Measurements from ENCODE around the gene SBF2.

The SBF2 gene

DNA sequence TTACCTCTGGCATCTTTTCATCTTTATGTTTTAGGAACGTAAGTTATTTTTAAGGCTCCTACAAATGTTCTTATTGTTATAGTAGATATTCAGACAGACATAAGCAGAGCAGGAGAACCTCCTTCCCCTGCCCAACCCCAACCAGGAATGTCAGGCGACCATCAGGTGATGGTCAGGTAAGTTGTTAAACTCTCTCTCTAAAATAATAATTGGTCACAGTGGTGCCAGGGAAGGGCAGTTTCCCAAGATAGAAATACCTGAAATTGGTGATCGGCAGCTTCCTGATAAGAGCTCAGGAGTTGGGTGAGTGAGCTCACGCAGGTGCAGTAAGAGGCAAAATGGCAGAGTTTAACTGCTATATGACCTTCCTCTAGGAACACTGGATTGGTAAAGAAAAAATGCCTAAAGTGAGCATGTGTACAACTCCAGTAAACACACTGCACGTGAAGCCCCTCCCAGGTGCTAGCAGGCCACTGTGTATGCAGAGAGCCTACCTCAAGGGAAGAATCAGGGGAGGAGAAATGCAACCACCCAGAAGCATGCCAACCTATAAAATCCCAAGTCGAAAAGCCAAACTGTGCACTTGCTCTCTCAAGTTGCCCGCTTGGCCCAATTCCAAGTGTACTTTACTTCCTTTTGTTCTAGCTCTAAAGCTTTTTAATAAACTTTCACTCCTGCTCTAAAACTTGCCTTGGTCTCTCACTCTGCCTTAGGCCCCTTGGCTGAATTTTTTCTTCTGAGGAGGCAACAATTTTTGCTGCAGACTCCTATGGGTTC is 273.9 kb downstream of the SBF2 start:
- DNase-seq (ENCODE audit: low read depth): no peak
- no peak for TF ChIP-seq MYC (IDR thresholded peaks at IDR 0.05; ENCODE audit: low read depth, low read length)
- TF ChIP-seq, protein P1, sequence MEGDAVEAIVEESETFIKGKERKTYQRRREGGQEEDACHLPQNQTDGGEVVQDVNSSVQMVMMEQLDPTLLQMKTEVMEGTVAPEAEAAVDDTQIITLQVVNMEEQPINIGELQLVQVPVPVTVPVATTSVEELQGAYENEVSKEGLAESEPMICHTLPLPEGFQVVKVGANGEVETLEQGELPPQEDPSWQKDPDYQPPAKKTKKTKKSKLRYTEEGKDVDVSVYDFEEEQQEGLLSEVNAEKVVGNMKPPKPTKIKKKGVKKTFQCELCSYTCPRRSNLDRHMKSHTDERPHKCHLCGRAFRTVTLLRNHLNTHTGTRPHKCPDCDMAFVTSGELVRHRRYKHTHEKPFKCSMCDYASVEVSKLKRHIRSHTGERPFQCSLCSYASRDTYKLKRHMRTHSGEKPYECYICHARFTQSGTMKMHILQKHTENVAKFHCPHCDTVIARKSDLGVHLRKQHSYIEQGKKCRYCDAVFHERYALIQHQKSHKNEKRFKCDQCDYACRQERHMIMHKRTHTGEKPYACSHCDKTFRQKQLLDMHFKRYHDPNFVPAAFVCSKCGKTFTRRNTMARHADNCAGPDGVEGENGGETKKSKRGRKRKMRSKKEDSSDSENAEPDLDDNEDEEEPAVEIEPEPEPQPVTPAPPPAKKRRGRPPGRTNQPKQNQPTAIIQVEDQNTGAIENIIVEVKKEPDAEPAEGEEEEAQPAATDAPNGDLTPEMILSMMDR (IDR thresholded peaks at IDR 0.05; ENCODE audit: low read depth, low read length): no peak
- TF ChIP-seq, protein P2, sequence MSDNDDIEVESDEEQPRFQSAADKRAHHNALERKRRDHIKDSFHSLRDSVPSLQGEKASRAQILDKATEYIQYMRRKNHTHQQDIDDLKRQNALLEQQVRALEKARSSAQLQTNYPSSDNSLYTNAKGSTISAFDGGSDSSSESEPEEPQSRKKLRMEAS (IDR thresholded peaks at IDR 0.05; ENCODE audit: low read depth, low read length): no peak
- no peak for TF ChIP-seq POLR2A (IDR thresholded peaks at IDR 0.05; ENCODE audit: extremely low read depth, insufficient read length)
- no peak overlapping the region for H3K4me3 ChIP-seq (ENCODE audit: low read depth, low read length)

DNA sequence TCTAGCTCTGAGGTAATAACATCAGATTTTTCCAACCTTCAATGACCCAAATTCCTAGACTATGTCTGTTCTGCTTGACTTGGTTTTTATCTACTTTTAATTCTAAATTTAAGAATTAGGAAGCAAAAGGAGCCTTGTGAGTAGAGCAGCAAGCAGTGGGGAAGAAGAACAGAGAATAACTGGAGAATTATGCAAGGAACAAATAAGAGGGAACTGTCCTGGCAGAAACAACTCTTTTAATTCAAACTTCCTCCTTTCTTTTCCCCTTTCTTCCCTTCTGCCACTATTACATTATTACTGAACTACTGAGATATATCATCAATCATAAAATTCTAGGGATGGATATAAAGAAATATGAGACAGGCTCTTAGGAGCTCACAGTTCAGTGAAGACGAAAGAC is 276.1 kb downstream of the SBF2 start:
- TF ChIP-seq POLR2A (IDR thresholded peaks at IDR 0.05; ENCODE audit: extremely low read depth, insufficient read length) (no peak), MYC (IDR thresholded peaks at IDR 0.05; ENCODE audit: low read depth, low read length) (no peak)

DNA sequence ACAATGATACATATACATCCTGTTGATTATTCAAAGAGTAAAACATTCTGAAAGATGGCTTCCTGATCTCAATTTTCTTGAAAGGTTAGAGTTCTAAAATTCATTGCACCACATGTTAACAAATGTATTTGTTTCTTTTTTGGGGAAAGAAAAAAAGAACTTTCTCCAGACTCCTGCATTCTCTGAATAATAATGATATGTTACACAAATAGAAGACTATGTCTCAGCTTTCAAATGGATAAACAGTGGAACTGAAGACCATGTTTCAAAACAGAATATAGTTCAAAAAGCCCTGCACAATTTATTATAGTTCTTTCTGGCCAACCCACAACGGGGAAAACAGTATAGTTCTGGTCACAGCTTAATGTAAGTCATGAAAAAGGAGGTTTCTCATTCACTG is 277.0 kb downstream of the SBF2 start:
- H3K4me3 ChIP-seq (ENCODE audit: low read depth, low read length): no peak overlapping the region
- TF ChIP-seq, protein P2 (IDR thresholded peaks at IDR 0.05; ENCODE audit: low read depth, low read length): no peak
- TF ChIP-seq, protein P1 (IDR thresholded peaks at IDR 0.05; ENCODE audit: low read depth, low read length): no peak
- TF ChIP-seq POLR2A (IDR thresholded peaks at IDR 0.05; ENCODE audit: extremely low read depth, insufficient read length) (no peak), MYC (IDR thresholded peaks at IDR 0.05; ENCODE audit: low read depth, low read length) (no peak)
- no peak for DNase-seq (ENCODE audit: low read depth)

More for the DNA sequence above, 276.1 kb downstream of the SBF2 start:
- peak; percentile 4 for DNase-seq (ENCODE audit: low read depth)
- no peak overlapping the region for H3K4me3 ChIP-seq (ENCODE audit: low read depth, low read length)

DNA sequence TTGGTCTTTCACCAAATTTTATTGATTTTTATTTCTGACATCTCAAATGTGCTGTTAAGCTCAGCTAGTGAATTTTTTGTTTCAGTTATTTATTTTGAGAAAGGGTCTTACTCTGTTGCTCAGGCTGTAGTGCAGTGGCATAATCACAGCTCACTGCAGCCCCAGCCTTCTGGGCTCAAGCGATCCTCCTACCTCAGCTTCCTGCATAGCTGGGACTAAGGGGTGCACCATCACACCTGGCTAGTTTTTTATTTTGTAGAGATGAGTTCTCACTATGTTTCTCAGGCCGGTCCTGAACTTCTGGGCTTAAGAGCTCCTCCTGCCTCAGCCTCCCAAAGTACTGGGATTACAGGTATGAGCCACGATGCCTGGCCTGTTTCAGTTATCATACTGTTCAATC is 282.0 kb downstream of the SBF2 start:
- no peak for DNase-seq (ENCODE audit: low read depth)
- TF ChIP-seq, protein P1 (IDR thresholded peaks at IDR 0.05; ENCODE audit: low read depth, low read length): no peak
- TF ChIP-seq MYC (IDR thresholded peaks at IDR 0.05; ENCODE audit: low read depth, low read length): no peak
- TF ChIP-seq, protein P2 (IDR thresholded peaks at IDR 0.05; ENCODE audit: low read depth, low read length): no peak
- TF ChIP-seq POLR2A (IDR thresholded peaks at IDR 0.05; ENCODE audit: extremely low read depth, insufficient read length): no peak
- H3K4me3 ChIP-seq (ENCODE audit: low read depth, low read length): no peak overlapping the region

DNA sequence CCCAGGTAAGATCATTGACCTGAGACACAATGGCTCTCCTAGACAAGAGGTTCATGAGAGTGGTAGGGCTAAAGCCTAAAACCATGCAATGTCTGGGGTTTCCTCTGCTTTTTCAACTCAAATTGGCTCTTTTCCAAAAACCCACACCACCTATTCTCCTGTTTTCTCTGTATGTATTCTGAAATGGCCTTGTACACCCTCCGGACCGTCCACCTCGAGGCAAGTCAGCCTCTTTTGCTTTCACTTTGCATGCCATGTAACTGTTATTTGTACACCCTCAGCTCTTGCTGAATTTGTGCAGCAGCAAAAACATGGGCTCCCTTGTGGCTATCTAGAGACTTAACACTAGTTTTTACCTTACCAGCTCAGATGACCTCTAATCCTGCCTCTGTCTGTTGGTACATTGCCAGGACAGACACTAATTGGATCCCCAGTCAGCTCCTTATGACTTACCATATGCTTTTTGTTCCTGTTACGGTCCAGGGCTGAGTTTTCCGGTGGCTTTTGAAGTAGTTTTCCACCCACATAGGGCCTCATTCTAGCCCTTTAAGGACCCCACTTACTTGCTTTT is 288.0 kb downstream of the SBF2 start:
- TF ChIP-seq, protein P1 (IDR thresholded peaks at IDR 0.05; ENCODE audit: low read depth, low read length): no peak
- TF ChIP-seq MYC (IDR thresholded peaks at IDR 0.05; ENCODE audit: low read depth, low read length) (no peak), POLR2A (IDR thresholded peaks at IDR 0.05; ENCODE audit: extremely low read depth, insufficient read length) (no peak)
- TF ChIP-seq, protein P2 (IDR thresholded peaks at IDR 0.05; ENCODE audit: low read depth, low read length): no peak
- no peak overlapping the region for H3K4me3 ChIP-seq (ENCODE audit: low read depth, low read length)
- no peak for DNase-seq (ENCODE audit: low read depth)

DNA sequence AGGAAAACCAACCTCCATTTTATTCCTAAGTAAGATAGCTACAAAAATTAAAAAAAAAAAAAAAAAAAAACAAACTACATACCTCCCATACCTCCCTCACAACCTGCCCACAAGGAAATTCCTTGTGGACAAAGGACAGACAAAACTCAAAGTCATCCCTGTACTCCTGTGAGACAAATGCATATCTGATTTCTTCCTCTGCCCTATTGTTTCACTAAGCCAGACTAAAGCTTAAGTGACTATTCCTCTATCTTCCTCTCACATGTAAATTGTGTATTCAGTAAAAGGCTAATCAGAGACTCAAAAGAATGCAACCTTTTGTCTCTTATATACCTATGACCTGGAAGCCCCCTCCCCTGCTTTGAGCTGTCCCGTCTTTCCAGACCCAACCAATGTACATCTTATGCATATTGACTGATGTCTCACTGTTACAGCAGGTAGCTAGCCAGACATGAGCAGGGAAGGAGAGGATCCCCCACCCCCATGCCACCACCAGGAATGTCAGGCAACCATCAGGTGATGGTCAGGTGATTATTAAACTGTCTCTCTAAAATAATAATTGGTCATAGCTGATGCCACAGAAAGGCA is 289.4 kb downstream of the SBF2 start:
- no peak overlapping the region for H3K4me3 ChIP-seq (ENCODE audit: low read depth, low read length)
- TF ChIP-seq POLR2A (IDR thresholded peaks at IDR 0.05; ENCODE audit: extremely low read depth, insufficient read length): no peak
- TF ChIP-seq MYC (IDR thresholded peaks at IDR 0.05; ENCODE audit: low read depth, low read length): no peak
- TF ChIP-seq, protein P1 (IDR thresholded peaks at IDR 0.05; ENCODE audit: low read depth, low read length): no peak
- TF ChIP-seq, protein P2 (IDR thresholded peaks at IDR 0.05; ENCODE audit: low read depth, low read length): no peak
- no peak for DNase-seq (ENCODE audit: low read depth)
